Ascending aorta (tissue), 2 donors: ENCODE measurements around the gene IGLL5. TPM values are rescaled to one million over a fixed set of nuclear protein-coding genes. Genes with fewer than 3 reads are reported as not detected.

Experiments used
- DNase-seq, 2 donors: peaks; one replicate each; pipeline ENCODE4 v3.0.0-alpha.2; 2019; ENCODE audit warnings: low spot score in 2 of 2
- H3K27ac ChIP-seq, 2 donors: fragments of 200-600 bp; sonication (generic); one replicate each; pipeline ENCODE4 v1.5.1; 2016 to 2017; ENCODE audit warnings: mild to moderate bottlenecking in 1 of 2
- H3K27me3 ChIP-seq: fragments of 200-600 bp; sonication (generic); one replicate; pipeline ENCODE4 v1.5.1; 2017
- H3K36me3 ChIP-seq, 2 donors: fragments of 200-600 bp; sonication (generic); one replicate each; pipeline ENCODE4 v1.5.1; 2016
- H3K4me1 ChIP-seq, 2 donors: fragments of 200-600 bp; sonication (generic); one replicate each; pipeline ENCODE4 v1.5.1; 2016 to 2017; ENCODE audit warnings: mild to moderate bottlenecking in 1 of 2
- H3K4me3 ChIP-seq, 2 donors: fragments of 200-600 bp; sonication (generic); one replicate each; pipeline ENCODE4 v1.5.1; 2016 to 2017; ENCODE audit warnings: mild to moderate bottlenecking in 1 of 2
- H3K9me3 ChIP-seq, 2 donors: fragments of 200-600 bp; sonication (generic); one replicate each; pipeline ENCODE4 v1.5.1; 2016
- intact Hi-C: fragments of 100-400 bp; cut with DNase I; formaldehyde crosslinking; loops from one replicate; pipeline ENCODE4 v1.15.1; 2023
- total RNA-seq: library from RNA; depleted of rRNA; stranded (reverse); fragments of >200 nt; gene quantifications from one replicate; pipeline ENCODE4 v1.1.0, GENCODE V29; 2016
- TF ChIP-seq, protein P1 (sequence below), 3 experiments: fragments of 200-600 bp in 2 of 3; fragments of 450-650 bp in 1 of 3; sonication (generic) in 2 of 3; IDR thresholded peaks; one replicate each; pipeline ENCODE4 v1.5.1; 2016 to 2019; ENCODE audit warnings: antibody characterized with exemption in 3 of 3, mild to moderate bottlenecking in 1 of 3, moderate library complexity in 1 of 3

IGLL5 gene
- total RNA-seq, 1 donor from 2014 or later: 2.3 TPM

DNA sequence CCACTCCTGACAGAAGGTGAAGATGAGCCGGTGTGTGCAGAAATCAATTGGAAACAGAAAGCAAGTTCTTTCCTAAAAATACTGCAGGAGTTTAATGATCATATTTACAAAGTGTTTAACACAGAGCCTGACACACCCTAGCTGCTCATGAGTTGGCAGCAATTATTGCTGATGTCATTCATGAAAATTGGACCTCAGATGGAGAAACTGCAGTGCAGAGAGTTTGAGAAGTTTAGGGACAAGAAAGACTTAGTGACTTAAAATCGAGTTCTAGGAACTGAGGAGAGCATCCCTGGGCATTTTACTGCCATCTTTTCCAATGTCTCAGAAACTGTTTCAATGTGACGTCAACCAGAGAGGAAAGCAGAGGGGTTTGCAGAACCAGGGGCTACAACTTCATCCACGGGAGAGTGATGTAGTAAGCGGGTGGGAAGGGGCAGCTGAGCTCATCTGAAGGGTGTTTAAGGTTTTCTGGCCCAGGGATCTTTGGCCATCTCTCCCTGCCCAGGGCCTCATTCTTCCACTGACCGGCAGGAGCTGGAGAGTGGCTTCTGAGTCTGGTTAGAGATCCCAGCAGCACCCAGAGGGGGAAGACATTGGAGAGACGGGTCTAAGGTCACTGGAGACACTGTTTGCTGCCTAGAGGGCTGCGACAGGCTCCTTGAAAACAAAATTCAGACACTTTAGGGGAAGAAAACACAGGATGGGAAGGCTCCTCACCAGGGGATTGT lies 21.1 kb upstream of the IGLL5 start:
- H3K27ac ChIP-seq: no peak overlapping the region
- no peaks in the 10 kb centered on the region for H3K4me1 ChIP-seq
- TF ChIP-seq, protein P1, sequence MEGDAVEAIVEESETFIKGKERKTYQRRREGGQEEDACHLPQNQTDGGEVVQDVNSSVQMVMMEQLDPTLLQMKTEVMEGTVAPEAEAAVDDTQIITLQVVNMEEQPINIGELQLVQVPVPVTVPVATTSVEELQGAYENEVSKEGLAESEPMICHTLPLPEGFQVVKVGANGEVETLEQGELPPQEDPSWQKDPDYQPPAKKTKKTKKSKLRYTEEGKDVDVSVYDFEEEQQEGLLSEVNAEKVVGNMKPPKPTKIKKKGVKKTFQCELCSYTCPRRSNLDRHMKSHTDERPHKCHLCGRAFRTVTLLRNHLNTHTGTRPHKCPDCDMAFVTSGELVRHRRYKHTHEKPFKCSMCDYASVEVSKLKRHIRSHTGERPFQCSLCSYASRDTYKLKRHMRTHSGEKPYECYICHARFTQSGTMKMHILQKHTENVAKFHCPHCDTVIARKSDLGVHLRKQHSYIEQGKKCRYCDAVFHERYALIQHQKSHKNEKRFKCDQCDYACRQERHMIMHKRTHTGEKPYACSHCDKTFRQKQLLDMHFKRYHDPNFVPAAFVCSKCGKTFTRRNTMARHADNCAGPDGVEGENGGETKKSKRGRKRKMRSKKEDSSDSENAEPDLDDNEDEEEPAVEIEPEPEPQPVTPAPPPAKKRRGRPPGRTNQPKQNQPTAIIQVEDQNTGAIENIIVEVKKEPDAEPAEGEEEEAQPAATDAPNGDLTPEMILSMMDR (IDR thresholded peaks at IDR 0.05): no peak
- H3K9me3 ChIP-seq: no peaks in the 10 kb centered on the region
- no peak overlapping the region for H3K4me3 ChIP-seq
- H3K36me3 ChIP-seq: no peaks in the 10 kb centered on the region
- intact Hi-C loops: no loop called here
- no peaks in the 10 kb centered on the region for H3K27me3 ChIP-seq
- no peak for DNase-seq

DNA sequence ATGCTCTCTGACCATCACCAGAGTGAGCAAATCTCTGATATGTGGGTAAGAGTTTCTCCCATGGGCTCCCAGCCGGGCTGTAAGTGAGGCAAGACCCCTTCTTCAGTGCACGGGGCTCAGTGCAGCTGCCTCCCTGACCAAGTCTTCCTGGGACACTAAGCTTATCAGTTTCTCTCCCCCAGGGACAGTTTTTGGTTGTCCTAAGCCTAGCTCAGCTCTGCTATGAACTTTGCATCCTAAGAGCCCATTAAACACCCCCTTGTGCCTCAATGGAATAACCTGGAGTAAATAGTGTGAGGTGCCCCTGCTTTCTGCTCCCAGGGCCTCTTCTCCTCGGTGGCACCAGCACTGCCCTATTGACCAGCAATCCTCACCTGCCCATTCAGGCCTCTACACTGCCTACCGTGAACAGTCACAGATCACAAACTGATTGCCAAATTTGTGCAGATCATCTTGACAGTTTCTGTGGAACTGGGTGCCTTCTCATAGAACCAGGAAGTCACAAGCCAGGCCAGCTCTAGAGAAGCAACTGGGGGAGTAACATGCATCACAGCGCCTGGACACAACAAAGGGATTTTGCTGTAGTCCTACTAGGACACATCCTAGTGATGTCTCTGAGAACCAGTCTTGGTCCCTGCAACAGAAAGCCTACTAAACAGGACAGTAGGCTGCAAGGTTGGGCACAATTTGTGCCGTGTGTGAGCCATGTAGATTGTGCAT lies 19.5 kb upstream of the IGLL5 start:
- no peak for DNase-seq
- H3K36me3 ChIP-seq: no peaks in the 10 kb centered on the region

DNA sequence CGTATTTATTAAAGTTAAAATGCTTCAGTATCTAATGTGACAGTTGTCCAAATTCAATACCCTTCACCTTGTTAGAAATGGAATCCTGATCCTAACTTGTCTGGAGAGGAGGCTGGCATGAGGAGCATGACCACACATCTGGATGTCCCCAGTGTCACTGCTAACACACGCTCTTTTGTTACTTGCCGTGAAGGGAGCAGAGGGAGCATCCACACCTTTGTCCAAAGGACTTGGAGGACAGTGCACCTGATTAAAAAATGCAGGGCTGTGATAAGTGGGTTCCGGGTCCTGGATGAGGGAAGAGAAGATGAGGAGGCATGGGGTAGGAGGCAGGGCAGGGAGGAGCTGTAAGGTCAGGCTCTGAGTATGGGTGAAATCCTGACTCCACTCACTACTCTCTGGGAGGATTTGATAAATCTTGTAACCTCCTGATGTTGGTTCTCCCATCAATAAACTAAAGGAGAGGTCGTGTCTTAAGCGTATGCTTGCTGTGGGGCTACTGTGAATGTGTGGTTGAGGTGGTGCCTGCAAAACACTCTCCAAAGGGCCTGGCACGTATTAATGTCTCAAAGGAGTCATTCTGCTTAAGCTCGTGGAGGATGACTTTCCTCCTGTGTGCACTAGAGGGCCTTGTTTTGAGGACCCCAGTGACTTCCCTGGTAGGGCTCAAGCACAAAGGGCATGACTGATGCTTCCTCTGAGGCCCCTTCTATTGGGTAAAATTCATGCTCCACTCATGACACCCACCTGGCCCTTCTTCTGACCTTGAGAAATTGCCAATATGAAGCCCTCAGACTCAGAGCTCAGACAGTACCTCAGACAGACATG lies 16.8 kb upstream of the IGLL5 start:
- intact Hi-C loops: no loop called here
- TF ChIP-seq, protein P1 (IDR thresholded peaks at IDR 0.05): no peak
- no peak for DNase-seq

More for the DNA sequence above, 19.5 kb upstream of the IGLL5 start:
- Histone ChIP-seq H3K9me3 (no peaks in the 10 kb centered on the region), H3K4me3 (no peak overlapping the region), H3K4me1 (no peaks in the 10 kb centered on the region), H3K27me3 (no peaks in the 10 kb centered on the region), H3K27ac (no peak overlapping the region)
- TF ChIP-seq, protein P1 (IDR thresholded peaks at IDR 0.05): no peak
- intact Hi-C loops: no loop called here

DNA sequence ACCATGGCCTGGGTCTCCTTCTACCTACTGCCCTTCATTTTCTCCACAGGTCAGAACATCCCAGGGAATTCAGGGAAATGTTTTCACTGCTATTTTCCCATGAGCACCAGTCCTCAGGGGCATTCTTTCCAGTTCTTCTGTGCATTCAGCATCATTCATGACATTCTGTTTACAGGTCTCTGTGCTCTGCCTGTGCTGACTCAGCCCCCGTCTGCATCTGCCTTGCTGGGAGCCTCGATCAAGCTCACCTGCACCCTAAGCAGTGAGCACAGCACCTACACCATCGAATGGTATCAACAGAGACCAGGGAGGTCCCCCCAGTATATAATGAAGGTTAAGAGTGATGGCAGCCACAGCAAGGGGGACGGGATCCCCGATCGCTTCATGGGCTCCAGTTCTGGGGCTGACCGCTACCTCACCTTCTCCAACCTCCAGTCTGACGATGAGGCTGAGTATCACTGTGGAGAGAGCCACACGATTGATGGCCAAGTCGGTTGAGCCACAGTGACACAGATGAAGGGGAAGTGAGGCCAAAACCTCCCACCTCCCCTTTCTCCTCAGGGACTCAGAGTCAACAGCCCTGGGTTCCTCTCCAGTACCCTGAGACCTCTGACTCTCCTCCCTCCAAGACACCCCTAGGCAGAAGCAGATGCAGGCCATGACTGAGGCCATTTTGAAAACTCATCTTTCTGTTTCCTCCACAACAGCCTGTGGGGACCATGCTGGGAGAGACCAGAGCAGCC lies 15.9 kb upstream of the IGLL5 start:
- no peak overlapping the region for H3K4me3 ChIP-seq
- intact Hi-C loops: no loop called here
- no peaks in the 10 kb centered on the region for H3K27me3 ChIP-seq
- no peaks in the 10 kb centered on the region for H3K36me3 ChIP-seq
- H3K4me1 ChIP-seq: no peaks in the 10 kb centered on the region
- no peak for DNase-seq
- peaks cover 0 to 8% of the 10 kb centered on the region in 2 donors for H3K9me3 ChIP-seq
- TF ChIP-seq, protein P1 (IDR thresholded peaks at IDR 0.05): no peak
- no peak overlapping the region for H3K27ac ChIP-seq

More for the DNA sequence above, 16.8 kb upstream of the IGLL5 start:
- H3K27me3 ChIP-seq: no peaks in the 10 kb centered on the region
- H3K4me3 ChIP-seq: no peak overlapping the region
- H3K9me3 ChIP-seq: peaks cover 0 to 8% of the 10 kb centered on the region in 2 donors
- H3K36me3 ChIP-seq: no peaks in the 10 kb centered on the region
- H3K27ac ChIP-seq: no peak overlapping the region
- no peaks in the 10 kb centered on the region for H3K4me1 ChIP-seq
